ENCODE results near the gene LAMTOR4. TPM values are rescaled to one million over a fixed set of nuclear protein-coding genes. Genes with fewer than 3 reads are reported as not detected.

Gene LAMTOR4
- total and polyA plus RNA-seq, 2 of the 13 experiments (the other 11 are each of a cell fraction or from before 2014, with no cell fraction given): 115 to 118 TPM

- Histone ChIP-seq H3K27ac (ENCODE audit: extremely low read length, insufficient read depth, low read length) (no peak overlapping the region), H3K4me2 (ENCODE audit: low read depth, low read length) (peak overlapping the region; percentile 93), H2AFZ (ENCODE audit: low read length) (no peak overlapping the region), H3K9me3 (ENCODE audit: low read length) (no peaks in the 10 kb centered on the region), H3K79me2 (ENCODE audit: insufficient read depth, low read length) (no peaks in the 10 kb centered on the region), H3K4me3 (replicated peaks in 1 of 3; ENCODE audit: insufficient read depth in 1 of 3, low read depth in 2 of 3, low read length in 3 of 3) (no peak overlapping the region; a peak in 1 of 6 replicates), H3K4me1 (ENCODE audit: insufficient read depth, low read length) (peaks cover 59% of the 10 kb centered on the region), H3K9ac (ENCODE audit: insufficient read depth, low read depth, low read length) (no peak overlapping the region), H3K27me3 (ENCODE audit: control insufficient read depth in 1 of 2, insufficient read depth in 2 of 2, low read length in 2 of 2) (peaks cover 4 to 49% of the 10 kb centered on the region in 2 experiments), H4K20me1 (ENCODE audit: insufficient read depth, low read length) (no peaks in the 10 kb centered on the region), H3K36me3 (replicated peaks in 1 of 2; ENCODE audit: control insufficient read depth in 1 of 2, insufficient read depth in 2 of 2, low read length in 2 of 2) (no peaks in the 10 kb centered on the region)
- DNase-seq (ENCODE audit: low spot score) (no peak), ATAC-seq (no peak; the same call in 2 of the 3 replicates), FAIRE-seq (no peak)
- ChIA-PET CTCF (ENCODE audit: low intra/inter-chr PET ratio, low total read pairs) (no interaction called here), POLR2A (interaction anchor here (1.3 to 2.2 kb wide), 3 partner anchors 10 to 18 kb away, joined by 5 to 10 read pairs (median 7); partner anchors contain the start of genes GPC2 and LAMTOR4)
- intact Hi-C loops (cut with micrococcal nuclease; ENCODE audit: unreplicated experiment): no loop called here
- 24% methylated on average over 14 of the region's 14 CpGs for WGBS (ENCODE audit: low lambda C conversion rate)
- in situ Hi-C loops (cut with HindIII; ENCODE audit: extremely low pct_ligation_motif_present, low pct_unique_long_range_greater_than_20kb): no loop called here
- BruUV-seq (replicated peaks): no TSS peak
- TF ChIP-seq SKI (IDR thresholded peaks at IDR 0.05; ENCODE audit: partially characterized antibody): no peak
- TF ChIP-seq CBX2 (IDR thresholded peaks at IDR 0.05; ENCODE audit: low read depth, low read length): no peak
- TF ChIP-seq CBX2 (CRISPR knock-in tag; IDR thresholded peaks at IDR 0.05; ENCODE audit: low read depth): no peak
- TF ChIP-seq NCOA5 (CRISPR knock-in tag; IDR thresholded peaks at IDR 0.05): no peak
- no peak for TF ChIP-seq NR0B2 (CRISPR knock-in tag; IDR thresholded peaks at IDR 0.05)
- no peak for TF ChIP-seq THAP7 (CRISPR knock-in tag; IDR thresholded peaks at IDR 0.05)
- TF ChIP-seq ZNF34 (CRISPR knock-in tag; IDR thresholded peaks at IDR 0.05; ENCODE audit: borderline replicate concordance): no peak
- no peak for TF ChIP-seq ZNF883 (CRISPR knock-in tag; IDR thresholded peaks at IDR 0.05; ENCODE audit: not compliant biosample characterization)
- TF ChIP-seq ZNF18 (CRISPR knock-in tag; IDR thresholded peaks at IDR 0.05; ENCODE audit: insufficient replicate concordance): no peak
- TF ChIP-seq ZNF354B (CRISPR knock-in tag; IDR thresholded peaks at IDR 0.05): no peak
- TF ChIP-seq SATB2 (CRISPR knock-in tag; IDR thresholded peaks at IDR 0.05): no peak
- TF ChIP-seq RBM22 (optimal IDR thresholded peaks at IDR 0.05; ENCODE audit: low read length): no peak
- TF ChIP-seq STAT6 (CRISPR knock-in tag; IDR thresholded peaks at IDR 0.05; ENCODE audit: borderline replicate concordance): no peak
- no peak for TF ChIP-seq ZNF788 (CRISPR knock-in tag; IDR thresholded peaks at IDR 0.05; ENCODE audit: borderline replicate concordance)
- TF ChIP-seq MLX (CRISPR knock-in tag; IDR thresholded peaks at IDR 0.05): no peak
- TF ChIP-seq ZIK1 (CRISPR knock-in tag; IDR thresholded peaks at IDR 0.05; ENCODE audit: borderline replicate concordance, low read depth): no peak
Measured at GRCh38 chr7:100166970-100167911, 18.5 kb downstream of the LAMTOR4 start.
